Adrenal gland (tissue), 12 donors: ENCODE data around the gene PPP1R9A. TPM values are rescaled to one million over a fixed set of nuclear protein-coding genes. Genes with fewer than 3 reads are reported as not detected.
A peak's percentile ranks its signal among the peaks of the same experiment; 100 is the strongest.

Experiments used
- DNase-seq, 7 donors: peaks; one replicate each; pipeline ENCODE4 v3.0.0-alpha.2; 2019 to 2020
- H3K27ac ChIP-seq, 5 donors: fragments of 200-600 bp; sonication (generic) in 4 of 5; 1 replicate in 3 of 5; 2 replicates in 2 of 5; pipeline versions ENCODE4 v1.5.1 to v1.8.0; 2016 to 2020; ENCODE audit warnings: mild to moderate bottlenecking in 1 of 5
- H3K27me3 ChIP-seq: fragments of 200-600 bp; 2 replicates; pipeline ENCODE4 v1.8.0; 2021
- H3K36me3 ChIP-seq, 2 donors: fragments of 200-600 bp; replicated peaks in 1 of 2; 1 replicate in 1 of 2; 2 replicates in 1 of 2; pipeline versions ENCODE4 v1.5.1 to v1.8.0; 2018 to 2022
- H3K4me1 ChIP-seq, 2 donors: fragments of 200-600 bp; replicated peaks in 1 of 2; 1 replicate in 1 of 2; 2 replicates in 1 of 2; pipeline versions ENCODE4 v1.5.1 to v1.8.0; 2018 to 2021
- H3K4me3 ChIP-seq, 4 donors: fragments of 200-600 bp; sonication (generic) in 3 of 4; one replicate each; pipeline ENCODE4 v1.5.1; 2016 to 2018
- H3K9me3 ChIP-seq, 3 donors: fragments of 200-600 bp; sonication (generic) in 1 of 3; replicated peaks in 1 of 3; 1 replicate in 2 of 3; 2 replicates in 1 of 3; pipeline versions ENCODE4 v1.5.1 to v1.8.0; 2016 to 2021
- CTCF ChIP-seq, 6 experiments: fragments of 450-650 bp in 4 of 6; fragments of 200-600 bp in 2 of 6; sonication (generic) in 1 of 6; IDR thresholded peaks; 1 replicate in 5 of 6; 2 replicates in 1 of 6; pipeline versions ENCODE4 v1.5.1 to v1.8.0; 2016 to 2021; ENCODE audit warnings: antibody characterized with exemption in 6 of 6, mild to moderate bottlenecking in 2 of 6, moderate library complexity in 1 of 6
- POLR2A ChIP-seq, 2 donors: fragments of 450-650 bp; IDR thresholded peaks; one replicate each; pipeline ENCODE4 v1.6.1; 2017; ENCODE audit warnings: antibody characterized with exemption in 2 of 2, mild to moderate bottlenecking in 2 of 2, moderate library complexity in 1 of 2
- WGBS, 4 donors: extraction: QIAGEN DNeasy Blood & Tissue Kit in 2 of 4; methylation state at CpG; one replicate each; pipeline versions ENCODE4 v1.1.5 to v1.1.7; 2013 to 2017; 5-methylcytosine and 5-hydroxymethylcytosine counted together
- intact Hi-C, 2 donors: fragments of 100-400 bp; cut with DNase I; formaldehyde crosslinking; loops; one replicate each; pipeline versions ENCODE4 v1.14.1 to v1.15.0; 2022 to 2023
- polyA plus RNA-seq, 3 donors: library from polyadenylated mRNA; stranded (reverse); fragments of 200-250 nt in 2 of 3; fragments of 350-450 nt in 1 of 3; fragmentation: Illumina TruSeq in 1 of 3; extraction: RNeasy Lipid Tissue Mini Kit (QIAGEN cat#74804) in 1 of 3; gene quantifications; one replicate each; pipeline ENCODE4 v1.2.3, GENCODE V29; 2013 to 2014
- total RNA-seq, 9 donors: library from RNA; depleted of rRNA in 4 of 9; stranded (reverse); fragments of >200 nt in 4 of 9; fragments of 120-200 nt in 1 of 9; fragmentation: NEBNext Ultra II Directional in 1 of 9; extraction: Animal tissue kit (Norgen Biotek cat#: 25700) in 1 of 9; gene quantifications; one replicate each; pipeline versions ENCODE4 v1.1.0 to v1.2.4, GENCODE V29; 2013 to 2023
- donor health status: healthy with polysubstance abuse.
- donor health status: Bipolar disorder and iron deficiency.
- donor health status: DM: yes; HTN: yes; CAD: no.
- donor health status: DM: no; HTN: no; CAD: no.
- donor health status: DM: no; HTN: no; CAD: no.
- donor health status: DM: yes; HTN: yes; CAD: no.

PPP1R9A gene
- total and polyA plus RNA-seq, 12 donors: 7.2 to 86.0 (median 40.6) TPM

GRCh38 chr7:95246831-95247370, 339.5 kb downstream of the PPP1R9A start:
- TF ChIP-seq POLR2A (IDR thresholded peaks at IDR 0.05) (no peak), CTCF (IDR thresholded peaks at IDR 0.05) (peak; percentile 61 to 90 (median 87))
- 0 to 5% (median 2%) methylated on average over 5 of the region's 5 CpGs for WGBS, 4 donors
- Histone ChIP-seq H3K27me3 (no peaks in the 10 kb centered on the region), H3K4me1 (peaks cover 0 to 9% of the 10 kb centered on the region in 2 donors), H3K36me3 (no peaks in the 10 kb centered on the region), H3K9me3 (no peaks in the 10 kb centered on the region), H3K27ac (no peak overlapping the region), H3K4me3 (no peak overlapping the region)
- intact Hi-C loops: no loop called here
- DNase-seq: peak; percentile 58 to 81 (median 70)

- H3K27me3 ChIP-seq: no peaks in the 10 kb centered on the region
- TF ChIP-seq CTCF (IDR thresholded peaks at IDR 0.05) (no peak), POLR2A (IDR thresholded peaks at IDR 0.05) (no peak)
- H3K9me3 ChIP-seq: no peaks in the 10 kb centered on the region
- WGBS, 4 donors: 86 to 92% (median 90%) methylated on average over 6 of the region's 6 CpGs
- no peak overlapping the region for H3K4me3 ChIP-seq
- intact Hi-C loops: no loop called here
- H3K36me3 ChIP-seq: no peaks in the 10 kb centered on the region
- no peak for DNase-seq
- no peak overlapping the region for H3K27ac ChIP-seq
- H3K4me1 ChIP-seq: peaks cover 0 to 9% of the 10 kb centered on the region in 2 donors
Measured at GRCh38 chr7:95250571-95250970, 343.2 kb downstream of the PPP1R9A start.

- Histone ChIP-seq H3K27ac (no peak overlapping the region), H3K4me1 (peaks cover 0 to 3% of the 10 kb centered on the region in 2 donors), H3K27me3 (no peaks in the 10 kb centered on the region), H3K9me3 (no peaks in the 10 kb centered on the region), H3K4me3 (no peak overlapping the region), H3K36me3 (no peaks in the 10 kb centered on the region)
- TF ChIP-seq CTCF (IDR thresholded peaks at IDR 0.05) (no peak), POLR2A (IDR thresholded peaks at IDR 0.05) (no peak)
- intact Hi-C loops: no loop called here
- no peak for DNase-seq
- 81 to 93% (median 90%) methylated on average over 1 of the region's 1 CpG for WGBS, 4 donors
Measured at GRCh38 chr7:95251966-95252365, 344.6 kb downstream of the PPP1R9A start.

- Histone ChIP-seq H3K9me3 (no peaks in the 10 kb centered on the region), H3K4me3 (no peak overlapping the region), H3K4me1 (no peaks in the 10 kb centered on the region), H3K27me3 (no peaks in the 10 kb centered on the region), H3K27ac (no peak overlapping the region), H3K36me3 (no peaks in the 10 kb centered on the region)
- no peak for DNase-seq
- 88 to 97% (median 93%) methylated on average over 1 of the region's 1 CpG for WGBS, 4 donors
- no peak for TF ChIP-seq POLR2A (IDR thresholded peaks at IDR 0.05)
- TF ChIP-seq CTCF (IDR thresholded peaks at IDR 0.05): no peak
- intact Hi-C loops: no loop called here
Measured at GRCh38 chr7:95253986-95254385, 346.6 kb downstream of the PPP1R9A start.
